Measurements from ENCODE around the gene SH3TC2.

DNA sequence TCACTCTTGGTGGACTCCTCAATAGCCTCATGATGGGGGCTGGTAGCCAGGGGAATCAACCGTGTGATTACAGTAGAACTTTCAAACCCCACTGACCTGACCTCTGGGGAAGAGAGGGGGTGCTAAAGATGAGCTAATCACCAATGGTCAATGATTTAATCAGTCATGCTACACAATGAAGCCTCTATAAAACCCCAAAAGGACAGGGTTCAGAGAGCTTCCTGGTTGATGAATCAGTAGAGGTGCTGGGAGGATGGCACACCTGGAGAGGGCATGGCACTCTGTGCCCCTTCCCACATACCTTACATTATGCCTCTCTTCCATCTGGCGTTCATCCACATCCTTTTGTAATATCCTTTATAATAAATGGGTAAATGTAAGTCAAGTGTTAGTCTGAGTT, 8.9 kb upstream of the SH3TC2 start:
- no peak for TF ChIP-seq ZNF274 (IDR thresholded peaks at IDR 0.05; ENCODE audit: low read depth, low read length)
- TF ChIP-seq SUZ12 (IDR thresholded peaks at IDR 0.05; ENCODE audit: extremely low read depth, insufficient read depth, insufficient read length) = no peak
- TF ChIP-seq YY1 (IDR thresholded peaks at IDR 0.05; ENCODE audit: insufficient read depth, insufficient read length) = no peak

All from NT2/D1 (cell line).